Fibroblast of skin of right quadriceps (primary cell): ENCODE measurements around the gene ADCY1.

ENCODE experiments used
- DNase-seq: peaks from one replicate; pipeline ENCODE4 v3.0.0-alpha.2; 2013

ADCY1 gene

DNA sequence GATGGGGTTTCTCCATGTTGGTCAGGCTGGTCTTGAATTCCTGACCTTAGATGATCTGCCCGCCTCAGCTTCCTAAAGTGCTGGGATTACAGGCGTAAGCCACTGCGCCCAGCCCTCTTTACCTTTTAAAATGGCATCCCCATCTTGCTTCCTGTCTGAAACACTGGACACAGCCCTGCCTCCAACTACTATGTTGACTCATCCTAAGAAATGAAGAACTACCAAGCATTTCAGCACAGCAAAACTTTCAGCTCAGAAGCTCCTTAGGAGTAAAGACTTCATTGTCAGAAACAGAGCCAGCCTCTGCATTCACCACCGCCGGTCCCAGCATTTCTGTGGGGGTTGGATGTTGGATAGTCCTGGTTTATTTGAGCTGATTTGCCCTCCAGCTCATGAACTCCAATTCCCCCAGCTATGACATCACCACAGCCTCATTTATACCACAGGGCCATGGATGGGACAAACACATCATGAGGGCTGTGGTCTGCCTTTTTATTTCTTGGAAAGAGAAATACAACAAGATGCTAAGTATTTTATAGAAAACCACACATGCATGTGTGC, 123.5 kb downstream of the ADCY1 start:
- peak; percentile 40 for DNase-seq

GRCh38 chr7:45698303-45699014, 124.3 kb downstream of the ADCY1 start:
- no peak for DNase-seq

DNA sequence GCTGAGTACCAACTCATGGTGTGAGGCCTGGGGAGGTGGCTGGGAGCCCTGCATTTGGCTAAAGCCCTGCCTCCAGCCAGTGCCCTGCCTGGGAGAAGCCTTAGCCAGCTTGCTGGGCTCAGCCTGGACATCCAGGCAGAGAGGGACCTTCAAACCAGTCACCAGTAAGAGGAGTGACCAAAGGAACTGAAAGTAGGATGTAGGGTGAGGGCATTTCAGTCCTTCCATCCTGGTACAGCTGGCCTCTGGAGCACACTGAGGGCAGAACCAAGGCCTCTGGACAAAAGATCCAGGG, 124.8 kb downstream of the ADCY1 start:
- DNase-seq: no peak

DNA sequence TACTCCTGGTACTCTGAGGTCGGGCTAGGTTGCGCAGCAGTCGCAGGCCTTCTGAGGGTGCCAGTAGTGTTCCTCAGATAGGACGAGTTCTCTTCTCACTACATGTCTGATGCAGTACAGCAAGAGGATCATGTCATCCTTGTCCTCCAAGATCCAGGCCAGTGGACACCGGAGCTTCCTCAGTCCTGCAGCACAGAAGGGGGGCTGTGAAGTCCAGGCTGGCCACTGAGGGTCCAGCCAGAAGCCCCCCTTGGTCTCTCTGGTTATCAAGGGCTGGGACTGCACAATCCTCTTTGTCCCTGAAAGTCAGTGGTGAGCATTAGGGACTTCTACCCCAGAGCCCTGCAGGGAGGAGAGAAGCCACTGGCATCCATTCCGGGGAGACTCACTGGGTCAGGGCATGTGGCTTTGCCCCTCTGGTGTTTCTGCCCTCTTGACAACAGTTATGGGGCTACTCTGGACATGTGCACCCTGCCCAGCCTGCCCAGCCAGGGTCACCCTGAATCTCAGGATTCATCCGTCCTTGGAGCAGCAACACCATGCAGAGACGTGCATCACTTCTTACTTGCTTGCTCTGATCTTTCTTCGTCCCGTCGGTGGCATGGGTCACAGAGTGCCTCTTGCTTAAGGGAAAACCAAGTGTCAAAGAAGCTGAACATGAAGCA, 125.7 kb downstream of the ADCY1 start:
- no peak for DNase-seq

GRCh38 chr7:45700556-45700955, 126.4 kb downstream of the ADCY1 start:
- DNase-seq: no peak

DNA sequence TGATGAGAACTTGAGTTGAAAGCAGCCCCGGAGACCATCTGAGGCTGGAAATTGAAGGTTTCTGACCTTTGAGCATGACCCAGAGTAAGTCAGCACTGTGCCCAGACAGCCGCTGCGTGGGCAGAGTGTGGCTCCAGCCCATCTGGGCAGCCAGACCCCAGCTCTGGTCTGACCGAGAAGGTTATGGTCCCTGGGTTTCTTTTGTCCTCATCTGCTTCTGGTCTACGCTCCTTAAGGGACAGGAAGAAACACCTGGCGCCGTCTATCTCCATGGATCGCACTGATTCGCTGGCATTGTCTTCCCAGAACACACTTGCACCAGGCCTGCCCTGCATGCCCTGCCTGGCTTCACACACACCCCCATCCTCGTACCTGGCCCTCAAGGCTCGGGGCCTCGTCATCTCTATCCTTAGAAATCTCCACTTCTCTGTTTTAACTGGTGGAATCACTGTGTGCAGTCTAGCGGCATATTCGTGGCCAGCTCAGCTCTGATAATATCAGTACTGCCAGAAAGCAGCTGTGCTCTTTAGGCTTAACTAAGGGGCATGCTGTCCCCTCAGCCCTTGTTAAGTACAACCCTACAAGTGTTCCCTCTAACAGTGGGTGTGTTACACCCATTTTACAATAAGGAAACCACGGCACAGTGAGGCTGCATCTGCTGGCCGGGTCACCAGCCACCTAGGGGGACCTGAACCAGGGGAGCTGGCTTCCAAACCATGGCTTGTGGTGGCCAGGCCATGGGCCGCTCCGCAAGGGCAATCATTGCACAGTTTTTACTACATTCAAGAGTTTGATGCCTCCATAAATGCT, 127.7 kb downstream of the ADCY1 start:
- no peak for DNase-seq

- no peak for DNase-seq
Observed at GRCh38 chr7:45702751-45703150, 128.6 kb downstream of the ADCY1 start.

GRCh38 chr7:45703373-45703821, 129.2 kb downstream of the ADCY1 start:
- no peak for DNase-seq

DNA sequence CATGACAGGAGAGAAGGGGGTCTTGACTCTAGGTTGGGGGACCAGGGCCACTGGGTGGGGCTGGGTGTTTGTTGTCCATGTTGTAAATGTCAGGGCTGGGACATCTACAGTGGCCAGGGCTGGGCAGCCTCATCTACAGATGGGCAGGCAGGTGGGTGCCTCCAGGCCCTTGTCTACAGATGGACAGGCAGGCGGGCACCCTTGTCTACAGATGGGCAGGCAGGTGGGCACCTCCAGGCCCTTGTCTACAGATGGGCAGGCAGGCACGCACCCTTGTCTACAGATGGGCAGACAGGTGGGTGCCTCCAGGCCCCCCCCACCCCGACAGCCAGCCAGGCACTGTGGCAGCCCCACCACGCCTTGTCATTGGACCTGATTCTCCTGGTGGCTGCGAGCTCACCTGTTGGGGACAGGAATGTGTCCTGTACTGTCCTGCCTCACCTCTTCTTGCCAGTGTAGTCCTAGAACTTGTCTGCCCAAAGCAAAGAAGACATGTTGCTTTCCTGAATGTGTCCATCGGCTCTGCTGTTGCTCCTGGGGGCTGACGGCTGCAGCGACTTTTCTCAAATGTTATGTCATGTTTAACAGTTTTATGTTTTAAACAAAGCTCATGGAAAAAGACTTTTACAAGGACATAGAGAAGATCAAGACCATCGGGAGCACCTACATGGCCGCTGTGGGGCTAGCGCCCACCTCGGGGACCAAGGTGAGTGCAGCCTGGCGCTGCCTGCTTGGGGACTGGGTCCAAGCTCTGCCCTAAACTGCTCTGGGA, 129.9 kb downstream of the ADCY1 start:
- no peak for DNase-seq

GRCh38 chr7:45704683-45705016, 130.5 kb downstream of the ADCY1 start:
- DNase-seq: no peak

- no peak for DNase-seq
Observed at GRCh38 chr7:45708046-45708950, 134.1 kb downstream of the ADCY1 start.

DNA sequence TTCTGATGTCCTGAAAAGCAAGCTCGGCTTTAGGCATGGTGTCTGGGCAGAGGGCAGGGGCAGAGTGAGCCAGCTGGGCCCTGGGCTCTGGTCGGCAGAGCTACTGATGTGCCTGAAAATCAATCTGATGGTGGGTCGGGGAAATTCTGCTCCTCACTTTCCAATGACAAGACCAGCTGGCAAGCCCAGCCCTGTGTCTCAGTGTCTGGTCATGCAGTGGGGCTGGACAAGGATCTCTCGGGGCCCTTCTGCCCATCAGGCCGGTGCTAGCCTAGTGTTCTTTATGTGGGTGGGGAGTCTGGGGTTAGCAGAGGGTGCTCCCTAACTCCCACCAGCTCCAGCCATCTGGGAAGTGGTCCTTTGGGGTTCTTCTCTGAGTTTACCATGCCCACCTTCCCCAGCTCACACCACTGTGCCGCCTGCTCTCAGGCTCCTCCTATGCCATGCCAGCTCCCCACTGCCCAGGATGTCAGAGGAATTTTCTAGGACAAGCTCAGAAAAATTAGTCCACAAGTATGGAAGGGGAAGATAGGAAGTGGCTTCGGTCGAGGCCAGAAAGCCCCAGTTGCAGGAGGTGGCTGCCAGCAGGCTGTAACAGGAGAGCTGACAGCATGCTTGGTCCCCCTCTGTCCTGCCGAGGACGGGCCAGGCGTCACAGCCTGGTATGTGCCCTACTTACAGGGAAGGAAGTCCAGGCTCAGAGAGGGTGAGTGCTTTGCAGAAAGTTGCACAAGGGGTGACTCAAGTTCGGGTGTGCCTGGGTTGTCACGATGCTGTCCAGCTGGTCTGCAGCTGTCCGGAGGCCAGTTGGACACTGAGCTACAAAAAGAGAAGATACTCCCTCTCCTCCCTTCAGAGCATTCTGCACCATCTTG, 135.2 kb downstream of the ADCY1 start:
- DNase-seq: no peak

- DNase-seq: no peak
Observed at GRCh38 chr7:45710271-45711160, 136.3 kb downstream of the ADCY1 start.

DNA sequence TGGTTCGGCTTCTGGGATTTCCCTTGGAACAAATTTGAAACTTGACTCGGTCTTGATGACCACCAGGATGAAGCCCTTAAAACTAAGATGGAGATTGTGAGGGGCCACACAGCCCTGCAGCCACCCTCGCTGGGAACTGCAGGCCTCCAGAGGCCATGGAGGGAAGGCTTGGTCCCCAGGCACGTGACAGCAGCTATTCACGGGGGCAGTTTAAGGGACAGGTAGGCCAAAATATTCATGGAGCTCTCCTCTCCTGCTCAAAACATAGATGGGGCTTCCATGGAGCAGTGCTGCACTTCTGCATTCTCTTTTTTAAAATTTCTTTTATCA, 137.0 kb downstream of the ADCY1 start:
- no peak for DNase-seq

GRCh38 chr7:45712057-45712689, 138.0 kb downstream of the ADCY1 start:
- DNase-seq: no peak

DNA sequence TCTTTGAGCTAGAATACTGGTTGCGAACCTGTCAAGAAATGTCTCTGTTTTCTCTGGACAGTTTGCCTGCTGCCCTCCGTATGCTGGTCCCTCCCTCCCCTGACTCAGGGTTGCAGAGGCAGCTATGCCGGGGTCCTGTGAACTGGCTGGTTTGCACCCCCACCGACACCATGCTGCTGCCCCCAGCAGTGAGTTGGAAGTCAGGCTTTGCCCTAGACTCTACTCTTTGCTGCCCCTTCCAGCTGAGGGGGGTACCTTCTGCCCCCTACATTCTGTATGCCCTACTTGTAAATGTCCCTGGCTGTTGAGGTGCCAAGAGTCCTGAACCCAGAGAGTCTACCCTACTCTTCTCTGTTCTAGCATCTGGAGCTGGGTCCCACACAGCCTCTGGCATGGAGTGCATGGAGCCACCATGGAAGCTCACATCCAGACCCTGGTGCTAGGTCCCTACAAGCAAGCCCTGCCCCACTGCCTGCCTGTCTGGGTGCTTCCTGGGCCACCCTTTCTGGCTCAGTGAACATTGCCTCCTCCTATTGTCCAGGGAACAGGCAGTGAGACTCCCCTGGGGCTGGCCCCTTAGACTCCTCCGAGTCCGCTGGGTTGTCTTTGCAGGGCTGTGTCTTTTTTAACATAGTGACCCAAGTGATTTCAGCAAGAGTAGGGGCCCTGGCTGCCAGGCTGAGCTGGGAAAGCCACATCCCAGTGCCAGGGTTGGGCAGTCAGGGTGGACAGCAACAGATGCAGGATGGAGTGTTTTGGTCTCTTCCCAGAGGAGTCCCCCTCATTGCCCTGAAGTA, 138.9 kb downstream of the ADCY1 start:
- no peak for DNase-seq

DNA sequence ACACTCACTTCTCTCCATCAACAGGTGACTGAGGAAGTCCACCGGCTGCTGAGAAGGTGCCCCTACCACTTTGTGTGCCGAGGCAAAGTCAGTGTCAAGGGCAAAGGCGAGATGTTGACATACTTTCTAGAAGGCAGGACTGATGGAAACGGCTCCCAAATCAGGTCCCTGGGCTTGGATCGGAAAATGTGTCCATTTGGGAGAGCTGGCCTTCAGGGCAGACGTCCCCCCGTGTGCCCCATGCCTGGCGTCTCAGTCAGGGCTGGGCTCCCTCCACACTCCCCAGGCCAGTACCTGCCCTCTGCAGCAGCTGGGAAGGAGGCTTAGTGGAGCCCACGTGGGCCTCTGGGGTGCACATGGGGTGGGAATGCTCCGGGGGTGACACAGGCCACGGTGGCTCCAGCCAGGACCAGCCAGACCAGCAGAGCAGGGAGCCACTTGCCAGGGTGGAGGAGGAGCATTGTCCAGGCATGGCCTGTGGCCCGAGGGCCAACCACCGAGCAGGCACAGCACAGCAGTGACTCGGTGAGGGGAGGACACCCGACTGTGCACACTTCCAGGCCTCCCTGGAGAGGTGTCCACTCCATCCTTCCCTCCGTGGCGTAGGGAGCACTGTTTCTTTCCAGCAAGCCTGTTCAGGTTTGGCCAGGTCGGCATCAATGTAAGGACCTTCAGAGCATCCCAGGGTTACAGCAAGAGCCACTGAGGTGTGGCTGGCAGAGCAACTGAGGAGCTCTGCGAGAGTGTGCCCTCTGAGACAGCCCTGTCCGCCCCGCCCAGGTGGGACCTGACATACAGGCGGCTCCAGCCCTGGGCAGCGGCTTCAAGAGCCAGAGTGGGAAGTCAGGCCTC, 139.7 kb downstream of the ADCY1 start:
- no peak for DNase-seq

- no peak for DNase-seq
Observed at GRCh38 chr7:45714521-45714820, 140.3 kb downstream of the ADCY1 start.
